GM10266 (cell line): ENCODE results near the gene OR51F1.
"Not testable (repeated sequence)": the region's sequence is repeated elsewhere in the genome, so short reads cannot be mapped to it uniquely, and the experiment has no call there.

Experiments used
- DNase-seq: peaks from one replicate; pipeline ENCODE4 v3.0.0; 2012; ENCODE audit errors: extremely low spot score
- CTCF ChIP-seq: IDR thresholded peaks from 2 replicates; pipeline ENCODE4 v1.5.1; 2012; ENCODE audit warnings: mild to moderate bottlenecking, low read depth; ENCODE audit not compliant: control insufficient read depth, insufficient read depth; ENCODE audit errors: missing control alignments

OR51F1 gene

GRCh38 chr11:4769838-4770237 is at the start of gene OR51F1:
TSS of gene OR51F1 (minus strand) at chr11:4769938. CDS start at chr11:4769938, 0 bp downstream.
- no peak for DNase-seq
- no peak for TF ChIP-seq CTCF

GRCh38 chr11:4809246-4809645 is 39.5 kb upstream of the OR51F1 start:
- DNase-seq: no peak
- no peak for TF ChIP-seq CTCF

GRCh38 chr11:4808476-4808875 is 38.7 kb upstream of the OR51F1 start:
- DNase-seq: no peak

DNA sequence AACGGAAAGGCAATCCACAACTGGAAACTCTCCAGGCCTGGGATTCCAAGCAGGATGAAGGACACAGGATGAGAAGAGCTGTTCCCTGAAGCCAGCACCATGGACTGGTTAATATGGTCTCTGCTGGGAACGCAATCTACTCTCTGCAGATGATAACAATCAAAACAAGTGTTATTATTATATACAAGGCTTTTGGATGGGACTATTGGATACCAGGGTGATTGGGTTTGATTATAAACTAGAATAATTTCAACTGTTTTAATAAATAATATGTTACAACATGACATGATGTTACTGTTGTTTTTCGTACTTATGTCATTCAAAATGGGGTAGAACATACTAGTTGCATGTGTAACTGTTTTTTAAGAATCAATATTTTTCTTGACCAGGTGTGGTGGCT is 34.5 kb upstream of the OR51F1 start, which contains the start of gene OR52R1:
Gene OR52R1 (minus strand): TSS at position 101 of the 400 bp plus-strand sequence. CDS start 0 bp downstream, at position 101.
- TF ChIP-seq CTCF: no peak
- DNase-seq: no peak

More at GRCh38 chr11:4808476-4808875, 38.7 kb upstream of the OR51F1 start:
- TF ChIP-seq CTCF: no peak

GRCh38 chr11:4801316-4801715 is 31.6 kb upstream of the OR51F1 start:
- DNase-seq: not testable (repeated sequence)

DNA sequence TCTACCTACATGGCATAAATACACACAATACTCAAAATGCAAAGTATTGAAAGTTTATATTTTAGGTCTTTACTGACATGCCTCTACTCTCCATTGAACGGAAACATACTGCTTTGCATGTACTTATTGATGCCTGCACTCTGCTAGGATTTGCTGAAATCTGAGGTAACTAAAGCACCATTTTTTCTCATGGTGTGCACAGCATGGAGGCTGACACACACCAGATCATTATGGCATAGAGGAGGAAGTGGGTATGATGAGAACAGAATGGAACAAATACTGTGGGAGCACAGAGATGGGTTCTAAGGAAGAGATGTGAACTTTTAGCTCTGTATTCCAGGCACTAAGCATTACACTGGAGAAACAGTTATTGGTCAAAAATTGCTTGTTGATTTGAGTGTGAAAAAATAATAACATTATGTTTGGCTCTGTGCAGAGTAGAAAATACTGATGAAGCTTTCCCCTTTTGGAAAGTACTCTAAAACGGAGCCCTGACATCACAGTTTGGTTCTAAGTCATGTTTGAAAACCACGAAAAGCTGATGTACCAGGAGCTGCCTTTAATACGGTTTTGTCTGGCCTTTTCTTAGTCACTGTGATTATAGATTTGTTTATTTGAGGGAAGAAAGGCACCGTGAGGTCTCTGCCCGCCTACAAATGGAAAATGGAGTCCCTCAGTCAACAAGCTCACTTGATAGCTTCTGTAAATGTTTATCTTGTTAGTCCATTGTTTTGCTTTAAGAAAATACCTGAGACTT is 28.9 kb upstream of the OR51F1 start:
- no peak for DNase-seq
- no peak for TF ChIP-seq CTCF

DNA sequence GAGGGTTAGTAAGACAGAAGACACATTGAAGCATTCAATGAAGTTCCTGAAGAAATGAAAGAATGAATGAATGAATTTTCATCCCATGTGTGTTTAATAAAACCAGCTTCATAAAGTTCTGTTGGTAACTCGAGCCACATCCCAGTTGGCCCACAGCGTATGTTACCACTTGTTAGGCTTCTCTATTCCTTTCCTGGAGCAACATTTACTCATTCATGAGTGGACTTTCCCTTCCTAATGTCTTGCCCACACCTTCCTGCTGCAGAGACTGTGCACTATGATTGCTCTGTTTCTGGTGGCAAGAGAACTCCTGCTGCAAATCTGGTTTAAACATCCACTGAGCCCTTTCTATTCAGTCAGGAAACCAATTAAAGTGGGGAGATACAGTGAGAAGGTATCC is 27.5 kb upstream of the OR51F1 start:
- no peak for TF ChIP-seq CTCF
- DNase-seq: no peak
